GM23248 (cell line): ENCODE data around the gene ABHD2. TPM values are rescaled to one million over a fixed set of nuclear protein-coding genes. Genes with fewer than 3 reads are reported as not detected.

Experiments used
- DNase-seq: peaks from one replicate; pipeline ENCODE4 v3.0.0-alpha.2; 2015
- H2AFZ ChIP-seq: fragments of 200-600 bp; sonication (generic); 2 replicates; pipeline ENCODE4 v1.6.1; 2016; ENCODE audit warnings: antibody characterized with exemption
- H3F3A ChIP-seq: fragments of 200-600 bp; sonication (generic); 2 replicates; pipeline ENCODE4 v1.6.1; 2016; ENCODE audit warnings: mild to moderate bottlenecking, antibody characterized with exemption, mixed run types; ENCODE audit not compliant: insufficient read depth
- H3K27ac ChIP-seq: fragments of 200-600 bp; sonication (generic); 2 replicates; pipeline ENCODE4 v1.5.1; 2016; ENCODE audit warnings: mild to moderate bottlenecking
- H3K27me3 ChIP-seq: fragments of 200-600 bp; sonication (generic); replicated peaks from 2 replicates; pipeline ENCODE4 v1.6.1; 2016; ENCODE audit warnings: mild to moderate bottlenecking; ENCODE audit not compliant: insufficient read depth
- H3K36me3 ChIP-seq: fragments of 200-600 bp; sonication (generic); 2 replicates; pipeline ENCODE4 v1.6.1; 2016; ENCODE audit warnings: low read depth, mild to moderate bottlenecking
- H3K4me1 ChIP-seq: fragments of 200-600 bp; sonication (generic); 2 replicates; pipeline ENCODE4 v1.6.1; 2016; ENCODE audit warnings: mild to moderate bottlenecking; ENCODE audit not compliant: insufficient read depth
- H3K4me2 ChIP-seq: fragments of 200-600 bp; sonication (generic); one replicate; pipeline ENCODE4 v1.6.1; 2016; ENCODE audit warnings: mild to moderate bottlenecking; ENCODE audit not compliant: unreplicated experiment
- H3K4me3 ChIP-seq: fragments of 200-600 bp; sonication (generic); 2 replicates; pipeline ENCODE4 v1.5.1; 2016; ENCODE audit warnings: mild to moderate bottlenecking
- H3K79me2 ChIP-seq: fragments of 200-600 bp; sonication (generic); 2 replicates; pipeline ENCODE4 v1.6.1; 2016; ENCODE audit warnings: mild to moderate bottlenecking; ENCODE audit not compliant: insufficient read depth
- H3K9ac ChIP-seq: fragments of 200-600 bp; sonication (generic); 2 replicates; pipeline ENCODE4 v1.6.1; 2016; ENCODE audit warnings: mild to moderate bottlenecking
- H3K9me2 ChIP-seq: fragments of 200-600 bp; sonication (generic); 2 replicates; pipeline ENCODE4 v1.6.1; 2016; ENCODE audit warnings: mixed run types, mild to moderate bottlenecking, moderate library complexity; ENCODE audit not compliant: insufficient read depth
- H3K9me3 ChIP-seq: fragments of 200-600 bp; sonication (generic); one replicate; pipeline ENCODE4 v1.6.1; 2017; ENCODE audit warnings: low read depth
- H4K20me1 ChIP-seq: fragments of 200-600 bp; sonication (generic); 2 replicates; pipeline ENCODE4 v1.6.0; 2016; ENCODE audit not compliant: insufficient read depth
- EZH2 ChIP-seq: fragments of 200-600 bp; sonication (generic); IDR thresholded peaks from 2 replicates; pipeline ENCODE4 v1.6.1; 2018; ENCODE audit warnings: antibody characterized with exemption, mild to moderate bottlenecking; ENCODE audit not compliant: insufficient read depth, poor library complexity, severe bottlenecking
- EZH2phosphoT487 ChIP-seq: fragments of 200-600 bp; sonication (generic); IDR thresholded peaks from 2 replicates; pipeline ENCODE4 v1.6.1; 2018; ENCODE audit warnings: antibody characterized with exemption, moderate library complexity, mild to moderate bottlenecking, low read depth; ENCODE audit not compliant: insufficient read depth
- WGBS, 2 experiments: methylation state at CpG; one replicate each; pipeline ENCODE4 v1.1.6; 2015 to 2017; ENCODE audit warnings: low lambda C conversion rate in 2 of 2, low coverage in 1 of 2; ENCODE audit errors: missing lambda C conversion rate in 2 of 2; 5-methylcytosine and 5-hydroxymethylcytosine counted together
- in situ Hi-C: fragments of 300-500 bp; cut with MboI; formaldehyde crosslinking; loops from 2 replicates; pipeline ENCODE4 v1.15.0; 2020
- polyA plus RNA-seq: library from polyadenylated mRNA; unstranded; fragments of >200 nt; fragmentation: Nextera tagmentation; extraction: Ambion mirVana; gene quantifications from 2 replicates; pipeline ENCODE4 v1.2.1, GENCODE V29; 2016
- total RNA-seq: library from RNA; depleted of rRNA; stranded (reverse); fragments of >200 nt; shearing (Covaris generic); gene quantifications from 2 replicates; pipeline ENCODE4 v1.2.3, GENCODE V29; 2014

Gene ABHD2
- total and polyA plus RNA-seq, 2 experiments from 2014 or later = 17.6 to 24.2 TPM

DNA sequence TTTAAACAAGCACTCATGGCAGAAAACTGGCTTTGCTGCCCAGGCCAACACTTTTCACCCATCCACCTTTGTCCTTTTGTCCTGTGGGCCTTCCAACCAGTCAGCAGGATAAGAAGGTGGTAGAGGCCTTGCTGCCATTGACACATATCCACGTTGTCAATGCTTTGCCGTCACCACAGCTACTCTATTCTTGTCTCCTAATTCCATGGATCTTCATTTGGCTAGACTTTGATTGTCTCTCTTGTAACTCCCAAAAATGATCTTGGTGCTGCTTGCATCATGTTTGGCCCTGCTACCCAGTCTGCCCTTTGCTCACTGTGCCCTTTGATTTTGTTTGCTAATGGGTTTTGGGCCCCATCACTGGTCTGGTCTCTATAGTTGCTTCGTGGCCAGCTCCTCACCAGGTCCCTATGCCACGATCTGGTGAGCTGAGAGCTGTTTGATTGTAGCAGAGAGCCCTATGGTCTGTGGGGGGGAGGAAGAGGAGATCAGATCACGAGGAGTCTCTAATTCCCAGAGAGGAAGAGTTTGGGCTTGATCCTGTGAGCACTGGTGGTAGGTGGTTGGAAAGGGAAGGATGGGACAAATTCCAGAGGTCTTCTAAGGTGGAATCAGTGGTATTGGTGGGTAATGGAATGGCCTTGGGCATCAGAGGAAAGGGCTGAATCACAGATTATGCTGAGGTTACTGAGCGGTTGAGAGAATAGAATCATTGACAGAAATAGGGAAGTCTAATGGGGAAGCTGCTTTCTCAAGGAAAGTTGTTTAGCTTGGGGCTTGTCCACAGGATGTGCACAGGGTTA lies 40.3 kb downstream of the ABHD2 start:
- Histone ChIP-seq H3K9me2 (no peaks in the 10 kb centered on the region), H3K79me2 (no peaks in the 10 kb centered on the region), H3K36me3 (no peaks in the 10 kb centered on the region), H3K4me3 (no peak overlapping the region), H3K9me3 (no peaks in the 10 kb centered on the region), H3K9ac (no peak overlapping the region), H3F3A (no peaks in the 10 kb centered on the region), H3K4me2 (no peak overlapping the region), H3K4me1 (no peaks in the 10 kb centered on the region), H3K27ac (no peak overlapping the region), H4K20me1 (no peaks in the 10 kb centered on the region), H2AFZ (no peak overlapping the region), H3K27me3 (no peaks in the 10 kb centered on the region)
- no peak for DNase-seq
- no peak for TF ChIP-seq EZH2
- in situ Hi-C loops = no loop called here
- WGBS, 2 experiments = 89 to 96% methylated on average over 6 of the region's 6 CpGs

DNA sequence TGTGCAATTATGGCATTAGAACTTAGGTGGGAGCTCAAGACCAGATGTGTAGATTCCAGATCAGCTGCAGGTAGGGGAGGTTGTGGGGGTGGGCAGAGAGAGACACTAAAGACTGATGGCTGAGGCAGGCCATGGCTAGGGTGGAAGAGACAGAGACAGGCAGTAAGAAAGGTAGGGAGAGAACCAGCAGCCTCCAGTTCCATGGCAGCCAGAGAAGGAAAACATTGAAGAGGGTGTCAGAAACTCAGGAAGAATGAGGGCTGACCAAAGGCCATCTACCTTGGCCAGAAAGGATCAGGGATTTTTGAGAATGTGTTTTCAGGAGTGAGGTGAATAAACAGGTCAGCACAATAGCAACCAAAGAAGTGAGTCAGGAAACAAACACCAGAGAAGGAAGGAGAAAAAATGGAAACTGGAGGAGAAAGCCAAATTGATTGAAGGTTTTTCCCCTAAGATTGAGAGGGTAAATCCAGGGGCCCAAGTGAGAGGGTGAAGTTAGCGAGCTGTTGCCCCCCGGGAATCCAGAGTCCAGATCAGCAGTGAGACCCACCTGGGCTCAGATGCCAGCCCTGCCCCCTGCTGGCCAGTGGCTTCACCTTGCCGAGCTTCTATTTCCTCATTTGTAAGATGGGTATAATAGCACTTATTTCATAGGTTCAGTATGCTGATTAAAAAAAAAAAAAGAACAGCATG lies 41.0 kb downstream of the ABHD2 start:
- Histone ChIP-seq H3K9me2 (no peaks in the 10 kb centered on the region), H3K79me2 (no peaks in the 10 kb centered on the region), H3K27me3 (no peaks in the 10 kb centered on the region), H3F3A (no peaks in the 10 kb centered on the region), H3K9me3 (no peaks in the 10 kb centered on the region), H3K9ac (no peak overlapping the region), H3K27ac (no peak overlapping the region), H3K4me3 (no peak overlapping the region), H4K20me1 (no peaks in the 10 kb centered on the region), H3K4me2 (no peak overlapping the region), H3K4me1 (no peaks in the 10 kb centered on the region), H3K36me3 (no peaks in the 10 kb centered on the region), H2AFZ (no peak overlapping the region)
- 54 to 71% methylated on average over 3 of the region's 3 CpGs for WGBS, 2 experiments
- in situ Hi-C loops = no loop called here
- TF ChIP-seq EZH2 = no peak
- TF ChIP-seq EZH2phosphoT487 = no peak
- peak; percentile 55 for DNase-seq

DNA sequence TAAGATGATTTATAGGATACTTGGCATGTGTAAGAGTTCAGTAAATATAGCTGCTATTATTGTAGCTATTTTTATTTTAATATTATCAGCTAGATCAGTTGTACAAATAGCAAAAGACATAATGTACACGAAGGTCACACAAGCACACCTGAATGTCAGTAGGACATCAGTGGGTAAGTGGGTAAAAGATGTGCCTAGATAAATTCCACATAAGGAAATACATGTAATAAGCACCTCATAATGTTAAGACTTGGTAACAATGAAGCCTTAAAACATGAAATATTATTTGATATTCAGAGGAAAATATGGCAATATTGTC lies 41.5 kb downstream of the ABHD2 start:
- in situ Hi-C loops = no loop called here
- H3K9me3 ChIP-seq = no peaks in the 10 kb centered on the region
- H3K4me2 ChIP-seq = no peak overlapping the region
- no peaks in the 10 kb centered on the region for H3K36me3 ChIP-seq
- no peaks in the 10 kb centered on the region for H3K4me1 ChIP-seq
- no peaks in the 10 kb centered on the region for H3K79me2 ChIP-seq
- H2AFZ ChIP-seq = no peak overlapping the region
- H4K20me1 ChIP-seq = no peaks in the 10 kb centered on the region
- TF ChIP-seq EZH2 (no peak), EZH2phosphoT487 (no peak)
- WGBS, 2 experiments = 68 to 71% methylated on average over 1 of the region's 1 CpG
- no peak for DNase-seq
- no peak overlapping the region for H3K9ac ChIP-seq
- no peak overlapping the region for H3K27ac ChIP-seq
- no peak overlapping the region for H3K4me3 ChIP-seq
- H3K9me2 ChIP-seq = no peaks in the 10 kb centered on the region
- no peaks in the 10 kb centered on the region for H3K27me3 ChIP-seq
- no peaks in the 10 kb centered on the region for H3F3A ChIP-seq

DNA sequence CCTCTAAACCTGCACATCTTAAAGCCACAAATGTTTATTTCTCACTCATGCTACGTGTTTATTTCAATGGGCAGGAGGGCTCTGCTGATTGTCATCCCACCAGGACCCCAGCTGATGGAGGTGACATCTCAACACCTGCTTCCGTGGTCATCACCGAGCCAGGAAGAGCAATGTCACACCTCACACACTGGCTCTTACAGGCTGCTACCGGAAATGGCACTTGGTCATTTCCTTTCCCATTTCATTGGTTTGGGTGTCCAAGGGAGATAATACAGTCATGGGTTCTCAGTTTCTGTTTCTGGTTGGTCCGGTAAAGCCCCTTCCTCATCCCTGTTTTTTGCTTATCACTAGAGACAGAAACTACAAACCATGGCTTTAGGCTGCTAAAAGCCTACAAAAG lies 41.9 kb downstream of the ABHD2 start:
- Histone ChIP-seq H3K79me2 (no peaks in the 10 kb centered on the region), H3K27me3 (no peaks in the 10 kb centered on the region), H3K9ac (no peak overlapping the region), H2AFZ (no peak overlapping the region), H4K20me1 (no peaks in the 10 kb centered on the region), H3K4me3 (no peak overlapping the region), H3K4me1 (no peaks in the 10 kb centered on the region), H3F3A (no peaks in the 10 kb centered on the region), H3K4me2 (no peak overlapping the region), H3K27ac (no peak overlapping the region), H3K9me3 (no peaks in the 10 kb centered on the region), H3K36me3 (no peaks in the 10 kb centered on the region), H3K9me2 (no peaks in the 10 kb centered on the region)
- in situ Hi-C loops = no loop called here
- TF ChIP-seq EZH2phosphoT487 = no peak
- no peak for TF ChIP-seq EZH2
- no peak for DNase-seq
- 93% methylated on average over 5 of the region's 5 CpGs for WGBS, 2 experiments
